NCI-H510A treated with DMSO at 0.1 percent for 48 hours (cell line): ENCODE measurements around the gene MREG.
"Not testable (repeated sequence)": the region's sequence is repeated elsewhere in the genome, so short reads cannot be mapped to it uniquely, and the experiment has no call there.

Source experiments
- DNase-seq: peaks from one replicate; lab custom pipeline; 2025; lab: John Stamatoyannopoulos, UW

MREG gene

GRCh38 chr2:215958257-215958656 is 55.1 kb downstream of the MREG start:
- DNase-seq, result no peak

- not testable (repeated sequence) for DNase-seq
Measured at GRCh38 chr2:215957354-215958122, 55.8 kb downstream of the MREG start.

- no peak for DNase-seq
Measured at GRCh38 chr2:215952860-215953637, 60.3 kb downstream of the MREG start.

GRCh38 chr2:215951558-215951957 is 61.8 kb downstream of the MREG start:
- no peak for DNase-seq

GRCh38 chr2:215949991-215950404 is 63.4 kb downstream of the MREG start:
- peak; percentile 31 for DNase-seq

GRCh38 chr2:215948051-215948450 is 65.3 kb downstream of the MREG start:
- no peak for DNase-seq

- no peak for DNase-seq
Measured at GRCh38 chr2:215946586-215946985, 66.8 kb downstream of the MREG start.

GRCh38 chr2:215942194-215942593 is 71.2 kb downstream of the MREG start:
- DNase-seq, result no peak

GRCh38 chr2:215941726-215942125 is 71.6 kb downstream of the MREG start:
- no peak for DNase-seq

GRCh38 chr2:215940645-215941184 is 72.6 kb downstream of the MREG start:
- no peak for DNase-seq

- no peak for DNase-seq
Measured at GRCh38 chr2:215937190-215937589, 76.2 kb downstream of the MREG start.

GRCh38 chr2:215933151-215933550 is 80.2 kb downstream of the MREG start:
- no peak for DNase-seq

- peak; percentile 80 for DNase-seq
Measured at GRCh38 chr2:215931256-215931903, 82.0 kb downstream of the MREG start.

- no peak for DNase-seq
Measured at GRCh38 chr2:215930505-215931253, 82.7 kb downstream of the MREG start.

- no peak for DNase-seq
Measured at GRCh38 chr2:215929602-215930335, 83.6 kb downstream of the MREG start.

GRCh38 chr2:215928086-215928485 is 85.3 kb downstream of the MREG start:
- no peak for DNase-seq

- not testable (repeated sequence) for DNase-seq
Measured at GRCh38 chr2:215926992-215927391, 86.4 kb downstream of the MREG start.

- no peak for DNase-seq
Measured at GRCh38 chr2:215921895-215922294, 91.5 kb downstream of the MREG start.

GRCh38 chr2:215920244-215921100 is 92.9 kb downstream of the MREG start:
- peak; percentile 80 for DNase-seq

GRCh38 chr2:215919624-215920243 is 93.6 kb downstream of the MREG start:
- no peak for DNase-seq
